ENCODE measurements around the gene ICE1. TPM values are rescaled to one million over a fixed set of nuclear protein-coding genes. Genes with fewer than 3 reads are reported as not detected.
"Not testable (repeated sequence)": the region's sequence is repeated elsewhere in the genome, so short reads cannot be mapped to it uniquely, and the experiment has no call there.

Gene ICE1
- total and polyA plus RNA-seq, 12 donors: 4.8 to 20.3 (median 18.6) TPM

GRCh38 chr5:5386329-5386728 lies 36.1 kb upstream of the ICE1 start:
- Histone ChIP-seq H3K9me3 (no peaks in the 10 kb centered on the region), H3K27ac (no peak overlapping the region), H3K4me1 (peaks cover 0 to 3% (median 0%) of the 10 kb centered on the region in 9 donors), H3K36me3 (no peaks in the 10 kb centered on the region), H3K27me3 (no peaks in the 10 kb centered on the region), H3K4me3 (no peak overlapping the region)
- DNase-seq (no peak), ATAC-seq (no peak)
- intact Hi-C loops (cut with DNase I): no loop called here
- no peak for TF ChIP-seq CTCF (IDR thresholded peaks at IDR 0.05)
- 96 to 98% methylated on average over 2 of the region's 2 CpGs for WGBS, 2 donors

- intact Hi-C loops (cut with DNase I): no loop called here
- Histone ChIP-seq H3K36me3 (no peaks in the 10 kb centered on the region), H3K27ac (no peak overlapping the region), H3K4me3 (no peak overlapping the region), H3K27me3 (no peaks in the 10 kb centered on the region), H3K9me3 (no peaks in the 10 kb centered on the region), H3K4me1 (no peaks in the 10 kb centered on the region)
- 86 to 89% methylated on average over 2 of the region's 2 CpGs for WGBS, 2 donors
- no peak for TF ChIP-seq CTCF (IDR thresholded peaks at IDR 0.05)
- ATAC-seq (no peak), DNase-seq (no peak)
Measured at GRCh38 chr5:5387192-5387591, 35.3 kb upstream of the ICE1 start.

- no peaks in the 10 kb centered on the region for H3K4me1 ChIP-seq
- DNase-seq (no peak), ATAC-seq (no peak)
- 57 to 65% methylated on average over 1 of the region's 1 CpG for WGBS, 2 donors
- H3K9me3 ChIP-seq: no peaks in the 10 kb centered on the region
- intact Hi-C loops (cut with DNase I): no loop called here
- no peak overlapping the region for H3K4me3 ChIP-seq
- H3K36me3 ChIP-seq: no peaks in the 10 kb centered on the region
- no peaks in the 10 kb centered on the region for H3K27me3 ChIP-seq
- no peak overlapping the region for H3K27ac ChIP-seq
- no peak for TF ChIP-seq CTCF (IDR thresholded peaks at IDR 0.05)
Measured at GRCh38 chr5:5387777-5388176, 34.7 kb upstream of the ICE1 start.

GRCh38 chr5:5390121-5390869 lies 32.2 kb upstream of the ICE1 start:
- H3K27me3 ChIP-seq; ATAC-seq; H3K36me3 ChIP-seq; H3K9me3 ChIP-seq; intact Hi-C loops (cut with DNase I); DNase-seq; H3K4me3 ChIP-seq; H3K4me1 ChIP-seq; H3K27ac ChIP-seq: not testable (repeated sequence)
- 86 to 88% methylated on average over 11 to 12 of the region's 12 CpGs for WGBS, 2 donors

GRCh38 chr5:5392504-5392903 lies 30.0 kb upstream of the ICE1 start:
- H3K27ac ChIP-seq; H3K27me3 ChIP-seq; intact Hi-C loops (cut with DNase I); H3K36me3 ChIP-seq; DNase-seq; H3K4me1 ChIP-seq; H3K9me3 ChIP-seq; ATAC-seq; H3K4me3 ChIP-seq: not testable (repeated sequence)
- WGBS, 2 donors: 93 to 97% methylated on average over 2 of the region's 2 CpGs
